GM12864 (cell line): ENCODE results near the gene EHMT1.

Source experiments
- DNase-seq: peaks from one replicate; pipeline ENCODE4 v3.0.0-alpha.2; 2011; ENCODE audit warnings: low read depth
- H3K4me3 ChIP-seq: 2 replicates; pipeline ENCODE4 v1.5.1; 2011; ENCODE audit warnings: mild to moderate bottlenecking, low read depth, low read length, control low read depth
- CTCF ChIP-seq: IDR thresholded peaks from 2 replicates; pipeline ENCODE4 v1.5.1; 2011; ENCODE audit warnings: low read depth, mild to moderate bottlenecking, moderate library complexity, low read length, control low read depth, inconsistent platforms; ENCODE audit errors: missing control alignments

EHMT1 gene

GRCh38 chr9:137731947-137732813 lies 113.4 kb downstream of the EHMT1 start:
- TF ChIP-seq CTCF: no peak
- no peak overlapping the region for H3K4me3 ChIP-seq
- no peak for DNase-seq

- TF ChIP-seq CTCF: no peak
- no peak for DNase-seq
- H3K4me3 ChIP-seq: no peak overlapping the region
These were observed 114.6 kb downstream of the EHMT1 start for GRCh38 chr9:137733429-137733828.

- no peak for TF ChIP-seq CTCF
- no peak for DNase-seq
- H3K4me3 ChIP-seq: no peak overlapping the region
These were observed 115.4 kb downstream of the EHMT1 start for GRCh38 chr9:137734181-137734580.

- peak; percentile 95 for DNase-seq
- H3K4me3 ChIP-seq: peak overlapping the region; percentile 0; the same call in 1 of the 2 replicates
These were observed 119.4 kb downstream of the EHMT1 start for GRCh38 chr9:137738182-137738696.

- H3K4me3 ChIP-seq: peak overlapping the region; percentile 50
- no peak for TF ChIP-seq CTCF
- DNase-seq: no peak
These were observed 119.9 kb downstream of the EHMT1 start for GRCh38 chr9:137738703-137739102.

- peak overlapping the region; percentile 50 for H3K4me3 ChIP-seq
- no peak for TF ChIP-seq CTCF
- DNase-seq: no peak
These were observed 120.8 kb downstream of the EHMT1 start for GRCh38 chr9:137739371-137740309.

- DNase-seq: no peak
- no peak for TF ChIP-seq CTCF
- no peak overlapping the region for H3K4me3 ChIP-seq
These were observed 121.5 kb downstream of the EHMT1 start for GRCh38 chr9:137740312-137740711.
